Activated T-helper 1 cell treated with anti-CD3 and anti-CD28 coated beads, Interleukin-12 subunit alpha, Interleukin-12 subunit beta, Interleukin-2, Interleukin-4 antibody, amounts not matched to agents 30 ng/mL and 10 ng/mL and 1 ng/mL, durations not matched to agents 14 hours and 24 hours and 36 hours (primary cell): Measurements from ENCODE around the gene RCE1. TPM values are rescaled to one million over a fixed set of nuclear protein-coding genes. Genes with fewer than 3 reads are reported as not detected.
A peak's percentile ranks its signal among the peaks of the same experiment; 100 is the strongest.

Experiments
- DNase-seq: peaks from one replicate; pipeline ENCODE4 v3.0.0; 2021; ENCODE audit warnings: low spot score
- H3K27ac Mint-ChIP-seq: one replicate; pipeline ENCODE4 v1.8.0; 2021; ENCODE audit warnings: mild to moderate bottlenecking, mixed read lengths
- H3K27me3 Mint-ChIP-seq: one replicate; pipeline ENCODE4 v1.8.0; 2022; ENCODE audit warnings: mild to moderate bottlenecking, moderate library complexity, mixed read lengths; ENCODE audit not compliant: insufficient read depth
- H3K36me3 Mint-ChIP-seq: one replicate; pipeline ENCODE4 v1.8.0; 2021; ENCODE audit warnings: low read depth, mixed read lengths
- H3K4me1 Mint-ChIP-seq: one replicate; pipeline ENCODE4 v1.8.0; 2021; ENCODE audit warnings: low read depth, mixed read lengths
- H3K4me3 Mint-ChIP-seq: one replicate; pipeline ENCODE4 v1.8.0; 2021; ENCODE audit warnings: mild to moderate bottlenecking, moderate library complexity, mixed read lengths
- H3K9me3 Mint-ChIP-seq: one replicate; pipeline ENCODE4 v1.8.0; 2021; ENCODE audit warnings: mixed read lengths
- intact Hi-C: fragments of 100-400 bp; cut with micrococcal nuclease; formaldehyde crosslinking; loops from one replicate; pipeline ENCODE4 v1.15.1; 2024
- total RNA-seq: library from RNA; stranded (reverse); gene quantifications from 2 replicates; pipeline ENCODE4 v1.2.3, GENCODE V29; 2022

RCE1 gene
- total RNA-seq, 1 donor from 2014 or later: 30.9 TPM

DNA sequence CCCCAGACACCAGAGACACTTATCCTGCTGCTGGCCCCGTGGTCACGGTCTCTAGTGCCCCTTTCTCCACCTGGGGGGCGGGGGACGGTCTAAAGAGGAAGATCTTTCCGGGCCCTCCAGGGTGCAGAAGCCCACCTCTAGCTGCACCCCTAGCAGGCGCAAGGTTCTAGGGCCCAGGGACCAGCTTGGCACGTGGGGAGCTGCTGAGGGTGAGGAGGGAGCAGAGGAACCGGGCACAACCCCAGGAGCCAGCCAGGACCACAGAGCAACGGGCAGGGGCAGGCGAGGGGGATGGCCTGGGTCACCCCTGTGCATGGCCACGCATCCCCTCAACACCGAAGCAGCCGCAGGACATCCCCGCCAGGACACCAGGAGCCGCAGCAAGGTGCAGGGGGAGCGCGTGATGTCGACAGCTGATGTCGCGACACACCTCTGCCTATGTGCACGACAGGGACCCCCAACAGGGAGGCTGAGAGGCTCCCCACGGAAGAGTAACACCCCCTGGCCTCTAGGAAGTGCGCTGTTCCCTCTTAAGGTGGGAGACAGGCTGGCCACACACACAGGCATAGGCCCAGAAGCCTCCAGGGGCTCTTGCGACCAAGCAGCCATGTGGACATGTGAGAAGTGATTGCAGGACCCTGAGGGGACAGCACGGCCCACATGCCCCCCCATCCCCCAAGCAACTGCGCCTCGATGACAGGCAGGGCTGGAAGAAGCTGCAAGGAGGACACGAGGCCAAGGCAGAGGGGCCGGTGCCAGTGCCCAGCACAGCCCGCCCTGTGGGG is 18.7 kb downstream of the RCE1 start:
- Mint-ChIP-seq H3K4me1 (no peaks in the 10 kb centered on the region), H3K4me3 (no peak overlapping the region), H3K27me3 (no peaks in the 10 kb centered on the region), H3K9me3 (no peaks in the 10 kb centered on the region), H3K27ac (no peak overlapping the region), H3K36me3 (no peaks in the 10 kb centered on the region)
- no peak for DNase-seq
- intact Hi-C loops: no loop called here

DNA sequence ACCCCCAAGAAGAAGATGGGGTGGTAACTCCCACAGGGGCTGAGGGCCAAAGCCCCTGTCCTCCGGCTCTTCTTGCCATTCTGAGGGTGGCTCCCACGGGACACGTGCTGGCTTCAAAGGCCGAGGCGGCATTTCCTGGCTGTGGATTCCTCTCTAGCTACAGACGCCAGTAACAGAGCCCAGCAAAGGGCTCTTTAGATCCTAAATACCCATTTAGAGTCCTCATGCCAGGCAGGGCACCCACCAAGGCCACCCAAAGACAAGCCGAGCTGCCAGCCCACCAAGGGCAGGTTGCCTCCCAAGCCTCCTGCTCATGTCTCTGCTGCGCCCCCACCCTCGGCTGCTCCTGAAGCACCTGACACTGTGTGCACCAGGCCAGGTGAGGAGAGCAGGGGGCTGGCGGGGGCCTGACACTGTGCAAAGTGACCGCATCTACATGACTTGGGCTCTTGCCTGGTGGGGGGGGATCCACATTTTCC is 19.4 kb downstream of the RCE1 start:
- intact Hi-C loops: no loop called here
- no peaks in the 10 kb centered on the region for H3K36me3 Mint-ChIP-seq
- no peak for DNase-seq
- no peak overlapping the region for H3K27ac Mint-ChIP-seq
- no peaks in the 10 kb centered on the region for H3K4me1 Mint-ChIP-seq
- H3K9me3 Mint-ChIP-seq: no peaks in the 10 kb centered on the region
- no peaks in the 10 kb centered on the region for H3K27me3 Mint-ChIP-seq
- no peak overlapping the region for H3K4me3 Mint-ChIP-seq

DNA sequence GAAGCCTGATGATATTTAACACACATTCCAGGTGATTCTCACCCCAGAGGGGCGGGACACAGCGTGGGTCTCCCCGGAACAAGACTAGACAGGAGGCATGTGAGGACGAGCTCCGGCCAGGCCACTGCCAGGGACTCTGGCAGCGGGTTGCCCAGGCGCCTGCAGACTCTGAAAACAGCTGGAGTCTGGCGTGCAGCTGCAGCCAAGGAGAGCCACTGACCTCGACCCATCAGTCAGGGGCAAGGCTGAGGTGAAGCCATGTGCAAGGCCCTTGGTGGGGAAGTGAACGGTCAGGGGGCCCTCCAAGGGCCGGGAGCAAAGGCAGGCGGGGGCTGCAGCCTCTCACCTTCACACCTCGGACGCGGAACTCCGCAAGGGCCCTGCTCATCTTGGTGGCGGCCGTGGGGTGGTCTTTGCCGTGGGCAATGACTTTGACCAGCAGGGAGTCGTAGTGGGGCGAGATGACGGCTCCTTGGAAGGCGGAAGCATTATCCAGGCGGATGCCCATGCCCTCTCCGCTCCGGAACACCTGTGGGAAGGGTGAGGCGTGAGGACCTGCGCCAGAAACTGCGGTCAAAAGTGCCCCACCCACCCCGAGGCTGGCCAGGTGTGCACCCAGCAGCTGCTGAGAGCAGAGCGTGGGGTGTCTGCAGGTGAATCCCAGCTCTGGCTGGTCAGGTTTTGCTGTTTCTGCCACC is 20.3 kb downstream of the RCE1 start:
- Mint-ChIP-seq H3K4me3 (no peak overlapping the region), H3K27ac (no peak overlapping the region), H3K9me3 (no peaks in the 10 kb centered on the region), H3K27me3 (no peaks in the 10 kb centered on the region), H3K4me1 (peaks cover 3% of the 10 kb centered on the region), H3K36me3 (no peaks in the 10 kb centered on the region)
- intact Hi-C loops: no loop called here
- no peak for DNase-seq

DNA sequence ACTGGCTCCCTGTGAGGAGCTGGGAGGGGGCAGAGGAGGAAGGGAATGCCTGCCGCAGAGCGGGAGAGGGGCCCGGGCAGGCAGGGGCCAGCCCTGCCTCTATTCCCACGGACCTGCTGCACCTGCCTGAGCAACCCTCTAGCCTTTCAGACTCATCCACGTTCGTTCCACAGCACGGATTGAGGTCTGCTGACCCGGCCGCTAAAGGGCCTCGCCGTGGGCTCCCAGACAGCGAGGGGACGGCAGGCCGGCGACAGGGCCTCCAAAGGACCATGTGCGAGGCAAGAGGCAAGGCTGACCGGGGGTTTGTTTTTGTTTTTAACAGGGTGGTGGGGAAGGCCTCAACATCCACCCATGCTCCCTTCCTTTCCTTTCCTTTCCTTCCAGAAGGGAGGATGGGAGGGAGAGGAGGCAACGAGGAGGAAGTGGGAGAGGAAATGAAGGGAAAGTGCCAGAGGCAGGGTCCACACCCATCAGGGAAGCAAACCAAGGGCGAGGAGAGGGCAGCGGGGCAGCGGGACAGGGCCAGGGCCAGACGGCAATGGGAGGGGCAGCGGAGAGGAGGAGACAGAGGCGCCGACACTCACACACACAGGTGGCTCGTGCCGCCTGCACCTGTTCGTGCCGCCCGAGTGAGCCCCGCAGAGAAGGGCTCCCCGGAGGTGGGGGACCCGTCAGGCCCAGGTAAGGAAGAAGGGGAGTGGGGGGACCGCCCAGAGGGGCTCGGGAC is 21.1 kb downstream of the RCE1 start:
- intact Hi-C loops: no loop called here
- H3K27me3 Mint-ChIP-seq: peaks cover 1% of the 10 kb centered on the region
- no peak overlapping the region for H3K27ac Mint-ChIP-seq

DNA sequence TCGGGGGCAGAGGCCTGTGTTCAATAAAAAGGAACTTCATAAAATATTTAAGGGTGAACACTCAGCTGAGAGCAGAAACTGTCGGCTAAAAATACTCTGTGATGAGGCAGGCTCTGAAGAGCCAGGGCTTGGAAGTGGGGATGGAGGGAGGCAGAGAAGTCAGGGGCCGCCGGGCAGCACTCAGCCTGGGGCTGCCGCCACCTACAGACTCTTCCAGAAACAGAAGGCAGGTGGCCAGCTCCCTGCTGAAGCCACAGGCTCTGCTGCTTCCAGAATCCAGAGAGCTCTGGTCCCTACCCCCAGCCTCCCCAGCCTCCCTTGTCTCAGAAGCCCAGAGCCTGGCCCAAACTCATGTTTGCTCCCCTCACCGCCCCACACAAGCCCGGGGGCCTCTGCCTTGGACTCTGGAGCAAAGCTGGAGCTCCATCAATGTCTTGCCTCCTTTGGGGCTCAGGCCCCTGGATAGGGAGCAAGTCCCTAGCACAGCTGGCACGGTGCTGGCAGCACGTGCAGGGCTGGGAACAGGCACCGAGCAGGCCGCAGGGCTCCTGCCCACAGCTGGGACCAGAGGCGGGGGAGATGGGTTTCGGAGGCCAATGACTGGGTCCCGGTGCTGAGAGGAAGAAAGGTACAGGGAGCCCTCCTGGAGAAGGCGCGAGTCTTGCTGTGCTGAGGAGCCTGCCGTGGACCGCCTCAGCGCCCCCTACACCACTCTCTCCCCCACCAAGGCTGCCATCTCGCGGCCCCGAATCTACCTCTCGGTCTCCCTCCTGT is 21.9 kb downstream of the RCE1 start:
- intact Hi-C loops: no loop called here
- Mint-ChIP-seq H3K27ac (no peak overlapping the region), H3K27me3 (peaks cover 1% of the 10 kb centered on the region), H3K36me3 (no peaks in the 10 kb centered on the region), H3K9me3 (no peaks in the 10 kb centered on the region), H3K4me1 (peaks cover 7% of the 10 kb centered on the region), H3K4me3 (no peak overlapping the region)
- no peak for DNase-seq

More for the DNA sequence above, 21.1 kb downstream of the RCE1 start:
- Mint-ChIP-seq H3K4me1 (peaks cover 7% of the 10 kb centered on the region), H3K9me3 (no peaks in the 10 kb centered on the region), H3K4me3 (no peak overlapping the region), H3K36me3 (no peaks in the 10 kb centered on the region)
- DNase-seq: no peak

DNA sequence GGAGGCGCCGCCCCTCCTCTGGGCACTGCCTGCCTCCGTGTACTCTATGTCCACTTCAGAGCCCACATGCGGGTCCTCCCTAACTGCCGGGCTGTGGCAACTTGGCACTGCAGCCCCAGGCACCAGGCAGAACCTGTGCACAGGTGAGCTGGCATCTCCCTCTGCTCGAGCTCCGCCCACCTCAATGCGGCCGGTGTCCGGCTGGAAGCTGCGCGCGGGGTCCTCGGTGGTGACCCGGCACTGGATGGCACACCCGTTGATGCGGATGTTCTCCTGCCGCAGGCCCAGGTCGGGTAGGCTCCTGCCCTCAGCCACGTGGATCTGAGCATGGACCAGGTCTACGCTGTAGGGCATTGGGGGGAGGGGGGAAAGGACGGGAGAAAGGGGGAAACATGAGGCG is 22.8 kb downstream of the RCE1 start:
- intact Hi-C loops: no loop called here
- no peaks in the 10 kb centered on the region for H3K36me3 Mint-ChIP-seq

DNA sequence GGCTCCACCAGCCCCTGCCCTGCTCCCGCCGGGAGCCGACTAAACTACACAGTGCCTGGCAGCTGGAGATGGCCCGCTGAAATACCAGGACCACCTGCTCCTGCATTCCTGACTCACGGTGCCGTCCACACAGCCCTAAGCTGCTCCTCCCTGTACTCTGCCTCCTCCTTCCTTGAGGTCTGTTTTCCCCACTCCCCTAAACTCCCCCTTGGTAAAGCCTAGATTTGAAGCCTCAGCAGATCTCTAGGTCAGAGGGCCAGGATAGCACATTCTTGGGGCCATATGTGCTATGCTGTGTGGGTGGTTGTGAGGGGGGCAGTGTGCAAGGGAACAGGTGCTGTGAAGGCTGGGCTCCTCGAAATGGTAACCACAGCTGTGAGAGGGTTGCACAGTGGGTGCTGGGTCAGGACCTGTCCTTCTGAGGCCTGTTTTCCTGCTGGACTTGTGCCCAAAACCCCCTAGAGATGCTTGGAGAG is 23.3 kb downstream of the RCE1 start:
- Mint-ChIP-seq H3K27ac (no peak overlapping the region), H3K27me3 (peaks cover 1% of the 10 kb centered on the region), H3K4me1 (peaks cover 7% of the 10 kb centered on the region), H3K36me3 (no peaks in the 10 kb centered on the region), H3K9me3 (no peaks in the 10 kb centered on the region), H3K4me3 (no peak overlapping the region)
- intact Hi-C loops: no loop called here
- no peak for DNase-seq

More for the DNA sequence above, 22.8 kb downstream of the RCE1 start:
- Mint-ChIP-seq H3K9me3 (no peaks in the 10 kb centered on the region), H3K4me1 (peaks cover 7% of the 10 kb centered on the region), H3K27me3 (peaks cover 1% of the 10 kb centered on the region), H3K27ac (no peak overlapping the region), H3K4me3 (no peak overlapping the region)
- DNase-seq: no peak

DNA sequence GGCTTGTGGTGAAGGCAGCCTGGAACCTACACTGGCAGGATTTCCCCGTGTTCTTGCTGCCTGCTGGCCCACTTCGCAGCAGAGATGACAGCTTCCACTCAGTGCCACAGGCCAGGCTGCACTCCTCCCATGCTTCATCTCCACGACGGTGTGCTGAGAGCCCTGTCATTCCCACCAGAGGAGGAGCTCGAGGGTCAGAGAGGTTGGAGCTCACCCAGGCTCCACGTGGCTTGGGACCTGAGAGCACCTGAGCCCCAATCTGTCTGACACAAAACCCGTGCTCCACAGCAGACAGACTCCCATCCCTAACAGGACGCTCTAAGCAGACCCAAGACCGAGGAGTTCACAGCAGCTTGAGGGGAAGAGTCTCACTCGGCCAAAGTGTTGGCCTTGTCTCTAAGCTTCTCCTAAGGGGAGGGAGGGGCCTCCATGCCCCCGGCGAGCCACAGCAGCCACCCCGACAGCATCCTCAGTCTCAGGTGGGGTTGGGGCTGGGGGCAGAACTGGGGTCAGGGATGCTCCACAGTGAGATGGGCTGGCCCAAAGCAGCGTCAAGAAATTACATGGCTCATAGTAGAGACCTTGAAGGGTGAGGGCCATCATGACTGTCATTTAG is 24.3 kb downstream of the RCE1 start:
- no peaks in the 10 kb centered on the region for H3K9me3 Mint-ChIP-seq
- H3K27ac Mint-ChIP-seq: no peak overlapping the region
- H3K27me3 Mint-ChIP-seq: peaks cover 1% of the 10 kb centered on the region
- H3K36me3 Mint-ChIP-seq: no peaks in the 10 kb centered on the region
- intact Hi-C loops: loop anchor here (1.0 kb wide), 3 partner anchors 11 to 173 kb away; partner anchors contain the start of gene RCE1
- H3K4me3 Mint-ChIP-seq: no peak overlapping the region
- no peak for DNase-seq
- H3K4me1 Mint-ChIP-seq: peaks cover 7% of the 10 kb centered on the region

DNA sequence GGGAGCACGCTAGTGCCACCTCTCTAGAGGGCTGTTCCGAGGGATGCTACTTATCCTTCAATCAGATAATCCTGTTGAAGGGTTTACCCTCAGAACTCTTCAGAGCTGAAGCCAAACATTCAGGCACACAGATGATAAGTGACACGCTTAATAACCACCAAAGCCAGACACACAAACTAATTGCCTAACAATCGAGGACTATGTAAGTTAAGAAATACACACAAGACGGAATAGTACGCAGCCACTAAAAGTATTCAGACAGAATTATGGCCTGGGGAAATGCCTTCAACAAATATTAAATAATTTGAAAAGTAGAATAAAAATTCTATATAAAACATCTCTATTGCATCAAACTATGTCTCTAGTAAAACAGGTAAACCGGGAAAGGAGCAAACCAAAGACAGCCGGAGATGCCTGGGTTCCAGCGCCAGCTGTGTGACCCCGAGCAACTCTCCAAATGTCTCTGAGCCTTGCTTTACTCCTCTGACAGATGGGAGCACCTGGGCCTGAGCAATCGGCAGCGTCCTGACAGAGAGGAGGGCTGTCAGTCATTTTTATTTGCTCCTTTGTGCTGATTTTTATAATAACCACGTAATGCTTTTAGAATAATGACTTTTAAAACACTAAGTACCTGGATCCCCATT is 25.0 kb downstream of the RCE1 start:
- intact Hi-C loops: loop anchor here (1.0 kb wide), 3 partner anchors 12 to 174 kb away; partner anchors contain the start of gene RCE1
- Mint-ChIP-seq H3K4me3 (no peak overlapping the region), H3K9me3 (no peaks in the 10 kb centered on the region), H3K36me3 (no peaks in the 10 kb centered on the region), H3K27me3 (peaks cover 1% of the 10 kb centered on the region), H3K27ac (no peak overlapping the region), H3K4me1 (peaks cover 7% of the 10 kb centered on the region)
- no peak for DNase-seq

DNA sequence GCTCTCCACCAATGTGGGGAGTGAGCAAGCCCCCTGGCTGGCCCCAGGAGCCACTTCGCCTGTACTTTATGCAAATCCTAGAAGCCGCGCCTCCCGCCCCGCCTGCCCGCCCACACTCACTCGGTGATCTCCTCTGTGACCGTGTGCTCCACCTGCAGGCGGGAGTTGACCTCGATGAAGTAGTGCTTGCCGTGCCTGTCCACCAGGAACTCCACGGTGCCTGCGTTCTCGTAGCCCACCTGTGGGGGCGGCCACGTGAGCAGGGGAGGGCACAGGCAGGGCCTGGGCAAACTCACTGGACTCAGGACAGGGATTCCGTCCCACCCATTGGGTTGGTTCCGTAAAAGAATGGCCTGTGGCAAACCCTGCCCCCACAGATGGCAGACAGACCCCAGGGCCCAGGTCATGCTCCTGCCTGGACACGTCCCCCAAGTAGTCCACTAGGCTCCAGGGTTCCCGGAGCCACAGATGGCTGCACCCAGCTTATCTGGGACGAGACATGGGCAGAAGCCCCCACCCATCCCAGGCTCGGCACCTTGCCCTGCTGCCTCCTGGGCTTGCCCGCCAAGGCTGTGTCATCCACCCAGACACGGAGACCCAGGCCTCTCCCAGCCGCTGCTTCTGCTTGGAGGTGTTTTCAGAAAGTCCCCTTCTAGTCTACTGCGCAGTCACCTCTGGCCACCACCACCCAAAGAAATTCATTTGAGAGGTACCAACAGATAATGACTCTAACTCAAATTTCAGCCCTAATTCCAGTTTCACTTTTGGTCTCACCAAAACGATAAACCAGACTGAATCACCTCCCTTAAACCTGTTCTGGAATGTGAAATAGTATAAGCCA is 25.7 kb downstream of the RCE1 start:
- peak; percentile 69 for DNase-seq
- Mint-ChIP-seq H3K9me3 (no peaks in the 10 kb centered on the region), H3K27ac (no peak overlapping the region), H3K4me1 (peaks cover 7% of the 10 kb centered on the region), H3K4me3 (no peak overlapping the region), H3K36me3 (no peaks in the 10 kb centered on the region), H3K27me3 (peaks cover 1% of the 10 kb centered on the region)
- intact Hi-C loops: loop anchor here (1.0 kb wide), 3 partner anchors 13 to 175 kb away; partner anchors contain the start of gene RCE1

DNA sequence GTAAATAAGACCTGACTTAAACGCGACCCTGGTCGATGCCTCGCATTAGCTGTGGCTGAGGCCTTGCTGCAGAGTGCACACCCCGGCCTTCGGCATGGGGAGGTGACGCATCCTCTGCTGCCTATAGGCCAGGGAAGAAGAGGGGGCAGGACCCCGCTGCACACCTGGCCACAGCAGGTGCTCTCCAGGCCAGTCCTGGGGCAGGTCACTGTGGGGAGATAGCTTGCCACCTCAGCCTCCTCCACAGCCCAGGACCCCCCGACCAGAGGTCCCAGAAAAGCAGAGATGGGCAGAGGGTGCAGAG is 26.3 kb downstream of the RCE1 start:
- no peak for DNase-seq
- H3K36me3 Mint-ChIP-seq: no peaks in the 10 kb centered on the region
- H3K9me3 Mint-ChIP-seq: no peaks in the 10 kb centered on the region
- no peak overlapping the region for H3K27ac Mint-ChIP-seq
- intact Hi-C loops: no loop called here
- peaks cover 5% of the 10 kb centered on the region for H3K27me3 Mint-ChIP-seq
- peaks cover 7% of the 10 kb centered on the region for H3K4me1 Mint-ChIP-seq
- H3K4me3 Mint-ChIP-seq: no peak overlapping the region
